HEK293T (cell line): Measurements from ENCODE around the gene BEGAIN.

Source experiments
- CTCF ChIA-PET: fragments of 350-600 bp; formaldehyde crosslinking; extraction: SDS; loops from one replicate; lab custom pipeline; 2021; ENCODE audit warnings: antibody characterized with exemption, inconsistent platforms; lab: Yijun Ruan, JAX
- POLR2A ChIA-PET: fragments of 350-600 bp; formaldehyde crosslinking; extraction: SDS; loops from one replicate; lab custom pipeline; 2020; ENCODE audit warnings: antibody characterized with exemption, inconsistent platforms; lab: Yijun Ruan, JAX
- DNase-seq: peaks from one replicate; pipeline ENCODE4 v3.0.0; 2012; ENCODE audit warnings: mixed read lengths; ENCODE audit errors: extremely low spot score
- ARNT ChIP-seq: fragments of 450-650 bp; IDR thresholded peaks from 2 replicates; pipeline ENCODE4 v1.6.1; 2017; ENCODE audit warnings: mild to moderate bottlenecking
- BHLHE40 ChIP-seq: fragments of 450-650 bp; IDR thresholded peaks from 2 replicates; pipeline ENCODE4 v1.6.1; 2016; ENCODE audit warnings: mild to moderate bottlenecking, moderate library complexity, borderline replicate concordance
- CTBP1 ChIP-seq: fragments of 450-650 bp; IDR thresholded peaks from 2 replicates; pipeline ENCODE4 v1.6.1; 2016; ENCODE audit warnings: borderline replicate concordance
- ELF4 ChIP-seq: fragments of 450-650 bp; IDR thresholded peaks from 2 replicates; pipeline ENCODE4 v1.6.1; 2017; ENCODE audit warnings: antibody characterized with exemption
- FOXA1 ChIP-seq: fragments of 450-650 bp; IDR thresholded peaks from 2 replicates; pipeline ENCODE4 v1.6.1; 2016; ENCODE audit warnings: mild to moderate bottlenecking
- FOXK2 ChIP-seq: fragments of 450-650 bp; IDR thresholded peaks from 2 replicates; pipeline ENCODE4 v1.6.1; 2016; ENCODE audit warnings: mild to moderate bottlenecking
- FOXM1 ChIP-seq: fragments of 450-650 bp; IDR thresholded peaks from 2 replicates; pipeline ENCODE4 v1.6.1; 2017; ENCODE audit warnings: mild to moderate bottlenecking, borderline replicate concordance
- HDGF ChIP-seq: fragments of 450-650 bp; IDR thresholded peaks from 2 replicates; pipeline ENCODE4 v1.6.1; 2017; ENCODE audit warnings: antibody characterized with exemption, borderline replicate concordance
- L3MBTL2 ChIP-seq: fragments of 450-650 bp; conservative IDR thresholded peaks from 2 replicates; pipeline ENCODE4 v1.6.1; 2016; ENCODE audit warnings: mild to moderate bottlenecking
- LEF1 ChIP-seq: fragments of 450-650 bp; IDR thresholded peaks from 2 replicates; pipeline ENCODE4 v1.6.1; 2017; ENCODE audit warnings: mild to moderate bottlenecking, borderline replicate concordance
- NFRKB ChIP-seq: fragments of 450-650 bp; IDR thresholded peaks from 2 replicates; pipeline ENCODE4 v1.6.1; 2016; ENCODE audit warnings: mild to moderate bottlenecking, moderate library complexity
- PKNOX1 ChIP-seq: fragments of 450-650 bp; IDR thresholded peaks from 2 replicates; pipeline ENCODE4 v1.6.1; 2016
- SP1 ChIP-seq: fragments of 450-650 bp; IDR thresholded peaks from 2 replicates; pipeline ENCODE4 v1.6.1; 2017
- SUZ12 ChIP-seq: fragments of 450-650 bp; IDR thresholded peaks from 2 replicates; pipeline ENCODE4 v1.6.1; 2016; ENCODE audit warnings: mild to moderate bottlenecking
- TARDBP ChIP-seq: fragments of 450-650 bp; IDR thresholded peaks from 2 replicates; pipeline ENCODE4 v1.6.1; 2016
- ZNF384 ChIP-seq: fragments of 450-650 bp; IDR thresholded peaks from 2 replicates; pipeline ENCODE4 v1.6.1; 2016

BEGAIN gene

GRCh38 chr14:100573002-100573756 is 14.0 kb downstream of the BEGAIN start:
- CTCF ChIA-PET = no interaction called here
- no peak for DNase-seq
- no peak for TF ChIP-seq FOXA1
- no peak for TF ChIP-seq ARNT
- no peak for TF ChIP-seq L3MBTL2
- no peak for TF ChIP-seq PKNOX1
- no peak for TF ChIP-seq LEF1
- no peak for TF ChIP-seq SUZ12
- no peak for TF ChIP-seq TARDBP
- no peak for TF ChIP-seq HDGF
- TF ChIP-seq CTBP1 = no peak
- no peak for TF ChIP-seq SP1
- no peak for TF ChIP-seq NFRKB
- TF ChIP-seq ZNF384 = no peak
- TF ChIP-seq FOXK2 = no peak
- no peak for TF ChIP-seq FOXM1
- TF ChIP-seq ELF4 = no peak
- no peak for TF ChIP-seq BHLHE40
- POLR2A ChIA-PET = no interaction called here

GRCh38 chr14:100572543-100572942 is 14.7 kb downstream of the BEGAIN start:
- no peak for TF ChIP-seq L3MBTL2
- no peak for TF ChIP-seq ZNF384
- no peak for TF ChIP-seq CTBP1
- TF ChIP-seq TARDBP = no peak
- no peak for TF ChIP-seq PKNOX1
- TF ChIP-seq FOXM1 = no peak
- no peak for TF ChIP-seq ELF4
- TF ChIP-seq LEF1 = no peak
- TF ChIP-seq FOXK2 = no peak
- TF ChIP-seq NFRKB = no peak
- TF ChIP-seq BHLHE40 = no peak
- TF ChIP-seq HDGF = no peak
- TF ChIP-seq ARNT = no peak
- no peak for DNase-seq
- POLR2A ChIA-PET = no interaction called here
- CTCF ChIA-PET = no interaction called here

- no peak for TF ChIP-seq NFRKB
- no peak for TF ChIP-seq LEF1
- TF ChIP-seq FOXA1 = no peak
- TF ChIP-seq L3MBTL2 = no peak
- no peak for TF ChIP-seq TARDBP
- no peak for TF ChIP-seq ELF4
- no peak for TF ChIP-seq BHLHE40
- TF ChIP-seq CTBP1 = no peak
- no peak for TF ChIP-seq HDGF
- TF ChIP-seq SUZ12 = no peak
- TF ChIP-seq SP1 = no peak
- TF ChIP-seq FOXK2 = no peak
- DNase-seq = no peak
- POLR2A ChIA-PET = no interaction called here
- CTCF ChIA-PET = no interaction called here
Observed at GRCh38 chr14:100571837-100572236, 15.4 kb downstream of the BEGAIN start.

- TF ChIP-seq CTBP1 (no peak), TARDBP (no peak), PKNOX1 (no peak), L3MBTL2 (no peak), NFRKB (no peak), ARNT (no peak), ELF4 (no peak), FOXK2 (no peak)
- POLR2A ChIA-PET = no interaction called here
- no peak for DNase-seq
- CTCF ChIA-PET = no interaction called here
Observed at GRCh38 chr14:100570726-100571454, 16.3 kb downstream of the BEGAIN start.

GRCh38 chr14:100569734-100570286 is 17.4 kb downstream of the BEGAIN start:
- CTCF ChIA-PET = interaction anchor here (1.3 kb wide), 1 partner anchor 185 kb away, joined by 3 read pairs; no protein-coding TSS in a partner anchor
- TF ChIP-seq ELF4 (no peak), TARDBP (no peak), PKNOX1 (no peak)
- DNase-seq = no peak
- POLR2A ChIA-PET = interaction anchor here (0.8 to 1.1 kb wide), 2 partner anchors 18 to 24 kb away, joined by 3 read pairs; no protein-coding TSS in a partner anchor
